Keratinocyte (primary cell): ENCODE measurements around the gene PSRC1. TPM values are rescaled to one million over a fixed set of nuclear protein-coding genes. Genes with fewer than 3 reads are reported as not detected.

ENCODE experiments used
- DNase-seq: peaks from one replicate; pipeline ENCODE4 v3.0.0-alpha.2; 2011; ENCODE audit warnings: low read depth, missing footprints, low spot score
- FAIRE-seq: peaks from 2 replicates; lab custom pipeline; 2011; peaks lifted over from hg19 to GRCh38; lab: Jason Lieb, UNC
- H2AFZ ChIP-seq: 2 replicates; pipeline ENCODE4 v1.6.0; 2012; ENCODE audit warnings: low read length, control low read depth, inconsistent platforms; ENCODE audit not compliant: control insufficient read depth
- H3K27ac ChIP-seq: 2 replicates; pipeline ENCODE4 v1.5.1; 2011; ENCODE audit warnings: low read length; ENCODE audit not compliant: control insufficient read depth, insufficient read depth
- H3K27me3 ChIP-seq: 3 replicates; pipeline ENCODE4 v1.6.0; 2011; ENCODE audit warnings: low read length; ENCODE audit not compliant: control insufficient read depth, insufficient read depth; ENCODE audit errors: extremely low read depth
- H3K36me3 ChIP-seq, 2 experiments: 2 replicates in 1 of 2; 3 replicates in 1 of 2; pipeline ENCODE4 v1.5.1; 2011; ENCODE audit warnings: low read length in 2 of 2, mild to moderate bottlenecking in 1 of 2; ENCODE audit not compliant: control insufficient read depth in 2 of 2, insufficient read depth in 2 of 2; ENCODE audit errors: extremely low read depth in 1 of 2
- H3K4me1 ChIP-seq: 3 replicates; pipeline ENCODE4 v1.5.1; 2011; ENCODE audit warnings: low read length; ENCODE audit not compliant: control insufficient read depth, insufficient read depth; ENCODE audit errors: extremely low read depth
- H3K4me2 ChIP-seq: 3 replicates; pipeline ENCODE4 v1.6.0; 2011; ENCODE audit warnings: low read depth, low read length; ENCODE audit not compliant: control insufficient read depth, insufficient read depth; ENCODE audit errors: extremely low read depth
- H3K4me3 ChIP-seq, 3 experiments: fragments of 200-600 bp in 1 of 3; sonication (generic) in 1 of 3; 2 replicates in 2 of 3; 3 replicates in 1 of 3; pipeline ENCODE4 v1.5.1; 2011 to 2016; ENCODE audit warnings: low read length in 3 of 3, mild to moderate bottlenecking in 3 of 3, control low read depth in 2 of 3, inconsistent platforms in 1 of 3, low read depth in 1 of 3, mixed read lengths in 1 of 3, mixed run types in 1 of 3, moderate library complexity in 1 of 3; ENCODE audit not compliant: control insufficient read depth in 2 of 3, insufficient read depth in 2 of 3; ENCODE audit errors: extremely low read depth in 1 of 3
- H3K79me2 ChIP-seq: 2 replicates; pipeline ENCODE4 v1.6.0; 2012; ENCODE audit warnings: low read length; ENCODE audit not compliant: control insufficient read depth, insufficient read depth
- H3K9ac ChIP-seq: 3 replicates; pipeline ENCODE4 v1.6.0; 2011; ENCODE audit warnings: low read length; ENCODE audit not compliant: control insufficient read depth, insufficient read depth; ENCODE audit errors: extremely low read depth
- H3K9me1 ChIP-seq: 3 replicates; pipeline ENCODE4 v1.6.0; 2011; ENCODE audit warnings: low read length; ENCODE audit not compliant: control insufficient read depth, insufficient read depth; ENCODE audit errors: extremely low read depth
- H3K9me3 ChIP-seq: 2 replicates; pipeline ENCODE4 v1.5.1; 2012; ENCODE audit warnings: low read depth, low read length; ENCODE audit not compliant: control insufficient read depth
- H4K20me1 ChIP-seq: 3 replicates; pipeline ENCODE4 v1.6.0; 2011; ENCODE audit warnings: low read length; ENCODE audit not compliant: control insufficient read depth, insufficient read depth; ENCODE audit errors: extremely low read depth
- EZH2 ChIP-seq: IDR thresholded peaks from one replicate; pipeline ENCODE4 v1.6.1; 2012; ENCODE audit warnings: inconsistent platforms, mild to moderate bottlenecking, low read length, moderate library complexity
- dilution Hi-C: fragments of 300-500 bp; cut with MboI; formaldehyde crosslinking; loops from one replicate; pipeline ENCODE4 v1.7.0; 2020; ENCODE audit warnings: low sequenced_read_pairs; ENCODE audit not compliant: extremely low pct_ligation_motif_present
- polyA plus RNA-seq, 5 experiments: library from polyadenylated mRNA; depleted of rRNA in 3 of 5; stranded (reverse) in 3 of 5; stranded (forward) in 1 of 5; unstranded in 1 of 5; fragments of >200 nt; gene quantifications; 1 replicate in 1 of 5; 2 replicates in 3 of 5; 3 replicates in 1 of 5; pipeline versions ENCODE4 v1.2.1 to v1.2.3, GENCODE V29; 2011 to 2012; ENCODE audit warnings: missing spikeins in 2 of 5, low read depth in 1 of 5, low replicate concordance in 1 of 5
- TF ChIP-seq, protein P1 (sequence below), 3 experiments: IDR thresholded peaks in 1 of 3; conservative IDR thresholded peaks in 1 of 3; optimal IDR thresholded peaks in 1 of 3; 2 replicates in 2 of 3; 3 replicates in 1 of 3; pipeline versions ENCODE3 to v1.5.1; 2011; ENCODE audit warnings: low read length in 3 of 3, mild to moderate bottlenecking in 3 of 3, moderate library complexity in 2 of 3, control low read depth in 1 of 3, inconsistent platforms in 1 of 3; ENCODE audit not compliant: insufficient read depth in 2 of 3; ENCODE audit errors: extremely low read depth in 1 of 3

Gene PSRC1
- polyA plus RNA-seq, 1 donor (not counting 4 experiments of a cell fraction or from before 2014, with no cell fraction given) = 10.2 TPM

DNA sequence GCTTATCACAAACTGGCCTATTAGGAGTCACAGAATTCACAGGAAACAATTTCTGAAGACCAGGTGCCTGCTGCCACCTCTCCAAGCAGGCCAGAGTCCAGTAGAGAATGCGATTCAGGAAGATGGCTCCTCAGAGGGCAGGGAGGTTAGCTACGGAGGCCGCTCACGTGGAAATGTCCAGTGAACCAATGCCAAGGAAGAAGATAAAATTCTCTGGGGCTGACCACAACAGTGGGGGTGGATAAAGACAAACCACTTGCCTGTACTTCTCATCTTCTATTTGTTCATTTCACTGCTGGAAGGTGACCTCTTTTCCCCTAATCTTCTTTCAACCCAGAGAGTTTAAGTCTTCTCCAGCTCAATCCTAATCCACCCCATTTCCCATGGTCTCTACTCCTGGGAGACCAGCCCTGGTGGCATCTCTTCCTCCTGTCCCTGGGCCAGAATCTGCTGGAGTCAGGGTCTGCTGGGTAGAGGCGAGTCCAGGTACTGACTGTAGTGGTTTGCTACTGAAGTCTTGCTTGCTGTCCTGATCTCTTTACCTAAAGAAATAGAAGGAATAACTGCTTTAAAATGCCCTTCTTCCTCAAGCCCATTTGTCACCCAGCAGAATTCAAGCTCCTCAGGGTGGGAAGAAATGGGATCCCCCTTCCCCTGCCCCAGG, 3.2 kb downstream of the PSRC1 start:
- no peak overlapping the region for H3K4me3 ChIP-seq
- no peaks in the 10 kb centered on the region for H3K27me3 ChIP-seq
- H3K4me1 ChIP-seq = peaks cover 42% of the 10 kb centered on the region
- H3K9ac ChIP-seq = no peak overlapping the region
- H2AFZ ChIP-seq = no peak overlapping the region
- dilution Hi-C loops = no loop called here
- H3K79me2 ChIP-seq = peaks cover 28% of the 10 kb centered on the region
- no peaks in the 10 kb centered on the region for H3K9me3 ChIP-seq
- H3K9me1 ChIP-seq = no peaks in the 10 kb centered on the region
- no peak overlapping the region for H3K27ac ChIP-seq
- FAIRE-seq = no peak
- TF ChIP-seq EZH2 = no peak
- TF ChIP-seq, protein P1, sequence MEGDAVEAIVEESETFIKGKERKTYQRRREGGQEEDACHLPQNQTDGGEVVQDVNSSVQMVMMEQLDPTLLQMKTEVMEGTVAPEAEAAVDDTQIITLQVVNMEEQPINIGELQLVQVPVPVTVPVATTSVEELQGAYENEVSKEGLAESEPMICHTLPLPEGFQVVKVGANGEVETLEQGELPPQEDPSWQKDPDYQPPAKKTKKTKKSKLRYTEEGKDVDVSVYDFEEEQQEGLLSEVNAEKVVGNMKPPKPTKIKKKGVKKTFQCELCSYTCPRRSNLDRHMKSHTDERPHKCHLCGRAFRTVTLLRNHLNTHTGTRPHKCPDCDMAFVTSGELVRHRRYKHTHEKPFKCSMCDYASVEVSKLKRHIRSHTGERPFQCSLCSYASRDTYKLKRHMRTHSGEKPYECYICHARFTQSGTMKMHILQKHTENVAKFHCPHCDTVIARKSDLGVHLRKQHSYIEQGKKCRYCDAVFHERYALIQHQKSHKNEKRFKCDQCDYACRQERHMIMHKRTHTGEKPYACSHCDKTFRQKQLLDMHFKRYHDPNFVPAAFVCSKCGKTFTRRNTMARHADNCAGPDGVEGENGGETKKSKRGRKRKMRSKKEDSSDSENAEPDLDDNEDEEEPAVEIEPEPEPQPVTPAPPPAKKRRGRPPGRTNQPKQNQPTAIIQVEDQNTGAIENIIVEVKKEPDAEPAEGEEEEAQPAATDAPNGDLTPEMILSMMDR (optimal IDR thresholded peaks at IDR 0.05 in 1 of 3, IDR thresholded peaks at IDR 0.05 in 1 of 3, conservative IDR thresholded peaks at IDR 0.05 in 1 of 3; ENCODE audit: extremely low read depth in 1 of 3, insufficient read depth in 2 of 3, low read length in 3 of 3) = no peak
- no peaks in the 10 kb centered on the region for H4K20me1 ChIP-seq
- peaks cover 0 to 20% of the 10 kb centered on the region in 2 experiments for H3K36me3 ChIP-seq
- no peak overlapping the region for H3K4me2 ChIP-seq
- no peak for DNase-seq

DNA sequence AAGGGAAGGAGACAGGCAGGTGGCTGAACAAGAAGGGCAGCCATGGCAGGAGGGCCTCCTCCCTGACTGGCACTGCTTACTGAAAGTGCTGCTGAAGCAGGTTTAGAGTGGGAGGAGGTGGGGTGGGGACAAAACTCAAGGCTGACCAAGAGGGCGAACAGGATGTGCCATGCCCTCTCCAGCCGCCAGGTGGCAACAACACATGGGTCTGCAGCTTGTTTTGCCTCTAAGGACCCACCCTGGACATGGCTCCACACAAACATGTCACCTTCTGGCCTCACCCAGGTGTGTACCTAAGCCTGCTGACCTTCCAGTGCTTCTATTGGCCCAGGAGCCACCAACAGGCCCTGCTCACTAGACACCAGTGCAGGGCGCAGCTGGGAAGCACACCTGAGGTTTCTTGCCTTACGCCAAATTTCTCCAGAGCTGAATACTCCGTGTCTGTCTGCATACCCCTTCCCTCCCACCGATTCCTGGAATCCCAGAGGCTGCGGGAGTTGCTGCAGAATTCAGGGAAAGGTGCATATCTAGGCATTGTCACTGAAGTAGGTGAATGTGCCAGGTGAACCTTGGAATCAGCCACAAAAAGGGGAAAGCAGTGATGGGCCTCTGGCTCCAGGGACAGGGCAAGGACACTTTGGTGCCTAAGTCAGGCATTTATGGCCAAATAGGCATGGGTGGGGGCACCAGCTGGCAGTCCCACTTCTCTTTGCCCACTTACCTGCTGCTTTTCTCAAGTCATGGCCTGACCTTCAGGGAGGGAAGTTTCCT, 5.3 kb downstream of the PSRC1 start:
- Histone ChIP-seq H3K4me3 (no peak overlapping the region), H3K9me3 (no peaks in the 10 kb centered on the region), H3K4me1 (peaks cover 50% of the 10 kb centered on the region), H3K9ac (no peak overlapping the region), H3K4me2 (no peak overlapping the region), H3K27me3 (no peaks in the 10 kb centered on the region), H2AFZ (no peak overlapping the region), H3K79me2 (peaks cover 25% of the 10 kb centered on the region), H3K9me1 (no peaks in the 10 kb centered on the region), H3K27ac (no peak overlapping the region), H3K36me3 (peaks cover 0 to 20% of the 10 kb centered on the region in 2 experiments), H4K20me1 (no peaks in the 10 kb centered on the region)
- FAIRE-seq = no peak
- dilution Hi-C loops = no loop called here
- no peak for TF ChIP-seq EZH2
- TF ChIP-seq, protein P1 (optimal IDR thresholded peaks at IDR 0.05 in 1 of 3, IDR thresholded peaks at IDR 0.05 in 1 of 3, conservative IDR thresholded peaks at IDR 0.05 in 1 of 3; ENCODE audit: extremely low read depth in 1 of 3, insufficient read depth in 2 of 3, low read length in 3 of 3) = peak; percentile 91 to 98 (median 97)
- DNase-seq = no peak
